Lower leg skin (tissue), 3 donors: ENCODE results near the gene PAX5.

ENCODE experiments used
- POLR2A ChIP-seq, 2 donors: fragments of 450-650 bp; IDR thresholded peaks; one replicate each; pipeline ENCODE4 v1.6.1; 2016 to 2017; ENCODE audit warnings: antibody characterized with exemption in 2 of 2, mild to moderate bottlenecking in 1 of 2, moderate library complexity in 1 of 2
- TF ChIP-seq, protein P1 (sequence below), 3 donors: fragments of 450-650 bp; IDR thresholded peaks; one replicate each; pipeline ENCODE4 v1.5.1; 2016; ENCODE audit warnings: antibody characterized with exemption in 3 of 3, mild to moderate bottlenecking in 3 of 3, moderate library complexity in 2 of 3

DNA sequence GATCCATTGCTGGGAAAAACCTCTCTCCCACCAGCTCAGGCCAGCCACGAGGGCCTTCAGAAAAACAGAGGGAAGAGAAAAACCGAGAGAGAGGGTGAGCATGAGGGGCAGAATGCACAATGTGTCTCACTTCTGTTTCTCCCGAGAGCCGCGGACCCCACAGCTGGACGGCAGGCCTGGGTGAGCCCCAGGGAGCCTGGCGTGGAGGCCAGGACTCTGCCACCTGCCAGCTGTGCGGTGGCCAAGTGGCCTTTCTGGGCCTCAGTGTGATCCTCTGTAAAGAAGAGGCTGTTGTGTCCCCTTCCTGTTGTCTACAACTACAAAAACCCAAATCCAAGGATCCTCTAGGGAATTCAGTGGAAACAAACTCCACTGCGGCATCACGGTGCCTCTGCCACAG lies 179.3 kb downstream of the PAX5 start:
- TF ChIP-seq, protein P1, sequence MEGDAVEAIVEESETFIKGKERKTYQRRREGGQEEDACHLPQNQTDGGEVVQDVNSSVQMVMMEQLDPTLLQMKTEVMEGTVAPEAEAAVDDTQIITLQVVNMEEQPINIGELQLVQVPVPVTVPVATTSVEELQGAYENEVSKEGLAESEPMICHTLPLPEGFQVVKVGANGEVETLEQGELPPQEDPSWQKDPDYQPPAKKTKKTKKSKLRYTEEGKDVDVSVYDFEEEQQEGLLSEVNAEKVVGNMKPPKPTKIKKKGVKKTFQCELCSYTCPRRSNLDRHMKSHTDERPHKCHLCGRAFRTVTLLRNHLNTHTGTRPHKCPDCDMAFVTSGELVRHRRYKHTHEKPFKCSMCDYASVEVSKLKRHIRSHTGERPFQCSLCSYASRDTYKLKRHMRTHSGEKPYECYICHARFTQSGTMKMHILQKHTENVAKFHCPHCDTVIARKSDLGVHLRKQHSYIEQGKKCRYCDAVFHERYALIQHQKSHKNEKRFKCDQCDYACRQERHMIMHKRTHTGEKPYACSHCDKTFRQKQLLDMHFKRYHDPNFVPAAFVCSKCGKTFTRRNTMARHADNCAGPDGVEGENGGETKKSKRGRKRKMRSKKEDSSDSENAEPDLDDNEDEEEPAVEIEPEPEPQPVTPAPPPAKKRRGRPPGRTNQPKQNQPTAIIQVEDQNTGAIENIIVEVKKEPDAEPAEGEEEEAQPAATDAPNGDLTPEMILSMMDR (IDR thresholded peaks at IDR 0.05): no peak
- no peak for TF ChIP-seq POLR2A (IDR thresholded peaks at IDR 0.05)
